Measurements from ENCODE around the gene RIT1.
"Not testable (repeated sequence)": the region's sequence is repeated elsewhere in the genome, so short reads cannot be mapped to it uniquely, and the experiment has no call there.

Gene RIT1

DNA sequence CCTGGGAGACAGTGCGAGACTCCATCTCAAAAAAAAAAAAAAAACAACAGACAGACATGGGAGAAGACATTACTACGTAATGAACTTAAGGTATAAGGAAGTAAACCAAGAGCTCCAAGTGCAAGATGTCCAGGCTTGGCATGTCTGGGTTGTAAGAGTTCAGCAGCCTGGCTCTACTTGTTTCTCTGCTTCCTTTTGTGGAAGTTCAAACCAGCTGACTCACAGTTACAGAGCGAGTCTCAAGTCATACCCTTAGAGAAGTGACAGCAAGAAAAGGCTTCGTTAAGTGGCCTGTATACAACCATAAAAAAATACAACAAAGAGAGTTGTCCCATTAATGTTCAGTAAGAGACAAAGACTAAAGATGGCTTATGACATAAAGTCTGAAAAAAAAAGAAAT lies 1.3 kb downstream of the RIT1 start:
- no peaks in the 10 kb centered on the region for H3K9me3 ChIP-seq (ENCODE audit: low read length)
- H3K4me3 ChIP-seq (ENCODE audit: low read depth in 1 of 2, low read length in 2 of 2): peak overlapping the region in 1 of 2 donors; percentile 82
- peak overlapping the region; percentile 80 for H3K9ac ChIP-seq (ENCODE audit: low read length)
- H3K27me3 ChIP-seq (ENCODE audit: control insufficient read depth in 1 of 2, insufficient read depth in 2 of 2, low read length in 2 of 2): no peaks in the 10 kb centered on the region
- peaks cover 17% of the 10 kb centered on the region for H3K4me1 ChIP-seq (ENCODE audit: insufficient read depth, low read length)
- peaks cover 23% of the 10 kb centered on the region for H3K36me3 ChIP-seq (ENCODE audit: insufficient read depth, low read length)
- H3K27ac ChIP-seq (ENCODE audit: low read depth, low read length): peak overlapping the region; percentile 54

- Histone ChIP-seq H3K9me3 (ENCODE audit: low read length) (no peaks in the 10 kb centered on the region), H3K36me3 (ENCODE audit: insufficient read depth, low read length) (peaks cover 44% of the 10 kb centered on the region), H3K9ac (ENCODE audit: low read length) (no peak overlapping the region), H3K4me1 (ENCODE audit: insufficient read depth, low read length) (peaks cover 1% of the 10 kb centered on the region), H3K4me3 (ENCODE audit: low read depth in 1 of 2, low read length in 2 of 2) (no peak overlapping the region), H3K27me3 (ENCODE audit: control insufficient read depth in 1 of 2, insufficient read depth in 2 of 2, low read length in 2 of 2) (no peaks in the 10 kb centered on the region), H3K27ac (ENCODE audit: low read depth, low read length) (no peak overlapping the region)
Observed at GRCh38 chr1:155904261-155904660, 6.9 kb downstream of the RIT1 start.

DNA sequence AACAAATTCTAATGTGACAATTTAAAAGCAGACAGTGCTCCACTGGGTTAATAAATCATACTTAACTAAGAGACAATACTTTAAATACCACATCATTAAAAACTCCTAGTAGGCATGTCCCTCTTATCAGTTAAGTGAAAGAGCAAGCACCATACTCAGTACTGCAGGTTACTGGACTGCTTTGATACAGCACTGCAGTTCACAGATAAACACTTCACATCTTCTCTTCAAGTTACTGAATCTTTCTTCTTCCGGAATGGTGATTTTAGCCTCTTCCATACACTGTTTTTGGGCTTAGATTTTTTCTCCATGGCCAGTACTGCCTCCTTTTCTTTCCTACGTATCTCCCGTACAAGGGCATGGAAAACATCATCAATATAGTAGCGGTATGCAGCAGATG lies 11.0 kb downstream of the RIT1 start:
- peaks cover 61% of the 10 kb centered on the region for H3K36me3 ChIP-seq (ENCODE audit: insufficient read depth, low read length)
- no peak overlapping the region for H3K27ac ChIP-seq (ENCODE audit: low read depth, low read length)
- no peak overlapping the region for H3K9ac ChIP-seq (ENCODE audit: low read length)
- H3K4me3 ChIP-seq (ENCODE audit: low read depth in 1 of 2, low read length in 2 of 2): no peak overlapping the region
- H3K9me3 ChIP-seq (ENCODE audit: low read length): no peaks in the 10 kb centered on the region
- no peaks in the 10 kb centered on the region for H3K4me1 ChIP-seq (ENCODE audit: insufficient read depth, low read length)
- H3K27me3 ChIP-seq (ENCODE audit: control insufficient read depth in 1 of 2, insufficient read depth in 2 of 2, low read length in 2 of 2): no peaks in the 10 kb centered on the region

- no peak overlapping the region for H3K4me3 ChIP-seq (ENCODE audit: low read depth in 1 of 2, low read length in 2 of 2)
- H3K27me3 ChIP-seq (ENCODE audit: control insufficient read depth in 1 of 2, insufficient read depth in 2 of 2, low read length in 2 of 2): no peaks in the 10 kb centered on the region
- H3K36me3 ChIP-seq (ENCODE audit: insufficient read depth, low read length): peaks cover 56% of the 10 kb centered on the region
- H3K9ac ChIP-seq (ENCODE audit: low read length): no peak overlapping the region
- no peaks in the 10 kb centered on the region for H3K4me1 ChIP-seq (ENCODE audit: insufficient read depth, low read length)
- H3K9me3 ChIP-seq (ENCODE audit: low read length): no peaks in the 10 kb centered on the region
- H3K27ac ChIP-seq (ENCODE audit: low read depth, low read length): no peak overlapping the region
Observed at GRCh38 chr1:155899683-155900082, 11.5 kb downstream of the RIT1 start.

DNA sequence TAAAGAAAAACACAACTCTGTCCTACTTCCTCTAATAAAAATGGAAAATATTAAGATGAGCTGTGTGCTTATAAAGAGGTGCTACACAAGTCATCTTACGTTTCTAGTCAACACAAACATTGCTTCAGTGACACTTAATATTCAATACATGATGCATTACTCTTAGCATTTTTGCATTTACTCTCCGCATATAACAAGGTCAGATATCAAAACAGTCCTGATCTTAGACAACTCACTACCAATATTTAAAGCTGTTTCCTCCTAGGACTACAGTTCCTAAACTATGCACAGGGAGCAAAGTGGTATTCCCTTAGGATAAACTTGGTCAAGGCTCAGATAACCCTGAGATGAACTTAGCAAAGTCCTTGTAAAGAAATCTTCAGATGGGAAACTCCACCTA lies 12.3 kb downstream of the RIT1 start:
- Histone ChIP-seq H3K9me3 (ENCODE audit: low read length) (no peaks in the 10 kb centered on the region), H3K4me1 (ENCODE audit: insufficient read depth, low read length) (peaks cover 2% of the 10 kb centered on the region), H3K27ac (ENCODE audit: low read depth, low read length) (no peak overlapping the region), H3K9ac (ENCODE audit: low read length) (no peak overlapping the region), H3K27me3 (ENCODE audit: control insufficient read depth in 1 of 2, insufficient read depth in 2 of 2, low read length in 2 of 2) (no peaks in the 10 kb centered on the region), H3K4me3 (ENCODE audit: low read depth in 1 of 2, low read length in 2 of 2) (no peak overlapping the region), H3K36me3 (ENCODE audit: insufficient read depth, low read length) (peaks cover 48% of the 10 kb centered on the region)

GRCh38 chr1:155897746-155898145 lies 13.4 kb downstream of the RIT1 start:
- no peak overlapping the region for H3K4me3 ChIP-seq (ENCODE audit: low read depth in 1 of 2, low read length in 2 of 2)
- H3K9me3 ChIP-seq (ENCODE audit: low read length): no peaks in the 10 kb centered on the region
- H3K36me3 ChIP-seq (ENCODE audit: insufficient read depth, low read length): peaks cover 42% of the 10 kb centered on the region
- no peak overlapping the region for H3K9ac ChIP-seq (ENCODE audit: low read length)
- no peak overlapping the region for H3K27ac ChIP-seq (ENCODE audit: low read depth, low read length)
- peaks cover 9% of the 10 kb centered on the region for H3K4me1 ChIP-seq (ENCODE audit: insufficient read depth, low read length)
- no peaks in the 10 kb centered on the region for H3K27me3 ChIP-seq (ENCODE audit: control insufficient read depth in 1 of 2, insufficient read depth in 2 of 2, low read length in 2 of 2)

DNA sequence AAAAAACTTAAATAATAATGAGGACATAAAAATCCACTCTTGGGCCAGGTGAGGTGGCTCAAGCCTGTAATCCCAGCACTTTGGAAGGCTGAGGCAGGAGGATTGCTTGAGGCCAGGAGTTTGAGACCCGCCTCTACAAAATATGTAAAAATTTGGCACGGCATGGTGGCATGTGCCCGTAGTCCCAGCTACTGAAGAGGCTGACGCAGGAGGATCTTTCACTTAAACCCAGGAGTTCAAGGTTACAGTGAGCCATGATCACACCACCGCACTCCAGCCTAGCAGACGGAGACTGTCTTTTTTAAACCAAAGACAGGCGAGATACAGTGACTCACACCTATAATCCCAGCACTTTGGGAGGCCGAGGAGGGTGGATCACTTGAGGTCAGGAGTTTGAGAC lies 14.7 kb downstream of the RIT1 start:
- peaks cover 39% of the 10 kb centered on the region for H3K36me3 ChIP-seq (ENCODE audit: insufficient read depth, low read length)
- not testable (repeated sequence) for H3K27ac ChIP-seq (ENCODE audit: low read depth, low read length); H3K4me1 ChIP-seq (ENCODE audit: insufficient read depth, low read length); H3K9me3 ChIP-seq (ENCODE audit: low read length); H3K4me3 ChIP-seq (ENCODE audit: low read depth in 1 of 2, low read length in 2 of 2); H3K27me3 ChIP-seq (ENCODE audit: control insufficient read depth in 1 of 2, insufficient read depth in 2 of 2, low read length in 2 of 2); H3K9ac ChIP-seq (ENCODE audit: low read length)

GRCh38 chr1:155895617-155896016 lies 15.5 kb downstream of the RIT1 start:
- not testable (repeated sequence) for H3K27ac ChIP-seq (ENCODE audit: low read depth, low read length); H3K9me3 ChIP-seq (ENCODE audit: low read length); H3K4me1 ChIP-seq (ENCODE audit: insufficient read depth, low read length); H3K4me3 ChIP-seq (ENCODE audit: low read depth in 1 of 2, low read length in 2 of 2); H3K9ac ChIP-seq (ENCODE audit: low read length); H3K27me3 ChIP-seq (ENCODE audit: control insufficient read depth in 1 of 2, insufficient read depth in 2 of 2, low read length in 2 of 2)
- peaks cover 33% of the 10 kb centered on the region for H3K36me3 ChIP-seq (ENCODE audit: insufficient read depth, low read length)

GRCh38 chr1:155893389-155894142 lies 17.6 kb downstream of the RIT1 start:
- Histone ChIP-seq H3K9me3 (ENCODE audit: low read length) (no peaks in the 10 kb centered on the region), H3K27me3 (ENCODE audit: control insufficient read depth in 1 of 2, insufficient read depth in 2 of 2, low read length in 2 of 2) (no peaks in the 10 kb centered on the region), H3K9ac (ENCODE audit: low read length) (no peak overlapping the region), H3K27ac (ENCODE audit: low read depth, low read length) (no peak overlapping the region), H3K4me3 (ENCODE audit: low read depth in 1 of 2, low read length in 2 of 2) (no peak overlapping the region), H3K4me1 (ENCODE audit: insufficient read depth, low read length) (peaks cover 9% of the 10 kb centered on the region), H3K36me3 (ENCODE audit: insufficient read depth, low read length) (peaks cover 12% of the 10 kb centered on the region)

- Histone ChIP-seq H3K36me3 (ENCODE audit: insufficient read depth, low read length) (peaks cover 10% of the 10 kb centered on the region), H3K9me3 (ENCODE audit: low read length) (no peaks in the 10 kb centered on the region), H3K27me3 (ENCODE audit: control insufficient read depth in 1 of 2, insufficient read depth in 2 of 2, low read length in 2 of 2) (no peaks in the 10 kb centered on the region), H3K4me1 (ENCODE audit: insufficient read depth, low read length) (peaks cover 9% of the 10 kb centered on the region), H3K4me3 (ENCODE audit: low read depth in 1 of 2, low read length in 2 of 2) (no peak overlapping the region), H3K9ac (ENCODE audit: low read length) (no peak overlapping the region), H3K27ac (ENCODE audit: low read depth, low read length) (no peak overlapping the region)
Observed at GRCh38 chr1:155892796-155893195, 18.4 kb downstream of the RIT1 start.

GRCh38 chr1:155890251-155890650 lies 20.9 kb downstream of the RIT1 start:
- H3K36me3 ChIP-seq (ENCODE audit: insufficient read depth, low read length): no peaks in the 10 kb centered on the region
- H3K9me3 ChIP-seq (ENCODE audit: low read length): no peaks in the 10 kb centered on the region
- no peaks in the 10 kb centered on the region for H3K27me3 ChIP-seq (ENCODE audit: control insufficient read depth in 1 of 2, insufficient read depth in 2 of 2, low read length in 2 of 2)
- H3K4me1 ChIP-seq (ENCODE audit: insufficient read depth, low read length): peaks cover 9% of the 10 kb centered on the region
- no peak overlapping the region for H3K4me3 ChIP-seq (ENCODE audit: low read depth in 1 of 2, low read length in 2 of 2)
- H3K9ac ChIP-seq (ENCODE audit: low read length): no peak overlapping the region
- no peak overlapping the region for H3K27ac ChIP-seq (ENCODE audit: low read depth, low read length)

DNA sequence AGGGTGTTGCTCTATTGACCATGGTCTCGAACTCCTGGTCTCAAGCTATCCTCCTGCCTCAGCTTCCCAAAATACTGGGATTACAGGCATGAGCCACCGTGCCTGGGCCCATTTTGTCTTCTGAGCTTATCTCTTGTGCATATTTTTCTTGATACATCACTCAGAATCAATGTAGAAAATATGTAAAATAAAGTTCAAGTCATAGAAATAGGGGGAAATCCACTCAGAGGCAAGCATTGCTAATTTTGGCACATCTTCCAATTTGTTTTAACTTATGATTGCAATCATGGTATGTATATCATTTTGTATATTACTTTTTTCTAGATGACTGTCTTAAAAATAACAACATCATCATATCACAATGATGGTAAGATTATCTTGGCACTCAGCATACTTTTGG lies 21.6 kb downstream of the RIT1 start:
- Histone ChIP-seq H3K27me3 (ENCODE audit: control insufficient read depth in 1 of 2, insufficient read depth in 2 of 2, low read length in 2 of 2) (no peaks in the 10 kb centered on the region), H3K36me3 (ENCODE audit: insufficient read depth, low read length) (no peaks in the 10 kb centered on the region), H3K9me3 (ENCODE audit: low read length) (no peaks in the 10 kb centered on the region), H3K4me1 (ENCODE audit: insufficient read depth, low read length) (peaks cover 9% of the 10 kb centered on the region), H3K27ac (ENCODE audit: low read depth, low read length) (no peak overlapping the region), H3K4me3 (ENCODE audit: low read depth in 1 of 2, low read length in 2 of 2) (no peak overlapping the region), H3K9ac (ENCODE audit: low read length) (no peak overlapping the region)
